H9 (cell line): ENCODE results near the gene AMBN. TPM values are rescaled to one million over a fixed set of nuclear protein-coding genes. Genes with fewer than 3 reads are reported as not detected.

Experiments
- DNase-seq: peaks from one replicate; pipeline ENCODE4 v3.0.0-alpha.2; 2017
- H2AFZ ChIP-seq: one replicate; pipeline ENCODE4 v1.6.1; 2013; ENCODE audit warnings: mild to moderate bottlenecking, low read length, control low read depth, moderate library complexity
- H2AK5ac ChIP-seq: 2 replicates; pipeline ENCODE4 v1.6.1; 2013; ENCODE audit warnings: low read length, control low read depth, mixed read lengths; ENCODE audit not compliant: insufficient read length
- H2BK120ac ChIP-seq: one replicate; pipeline ENCODE4 v1.6.1; 2013; ENCODE audit warnings: low read depth, mild to moderate bottlenecking, low read length, control low read depth, inconsistent platforms; ENCODE audit not compliant: poor library complexity, severe bottlenecking
- H2BK12ac ChIP-seq: 2 replicates; pipeline ENCODE4 v1.6.1; 2013; ENCODE audit warnings: low read length, control low read depth, mixed read lengths, low read depth; ENCODE audit not compliant: insufficient read length
- H2BK15ac ChIP-seq: 2 replicates; pipeline ENCODE4 v1.6.1; 2013; ENCODE audit warnings: low read depth, low read length, control low read depth
- H2BK20ac ChIP-seq: one replicate; pipeline ENCODE4 v1.6.1; 2013; ENCODE audit warnings: low read depth, mild to moderate bottlenecking, low read length, control low read depth, inconsistent platforms; ENCODE audit not compliant: poor library complexity, severe bottlenecking
- H2BK5ac ChIP-seq: 2 replicates; pipeline ENCODE4 v1.6.1; 2013; ENCODE audit warnings: low read length, control low read depth, mixed read lengths; ENCODE audit not compliant: insufficient read length
- H3K14ac ChIP-seq: 2 replicates; pipeline ENCODE4 v1.6.1; 2013; ENCODE audit warnings: low read length, control low read depth; ENCODE audit not compliant: insufficient read depth
- H3K18ac ChIP-seq: 2 replicates; pipeline ENCODE4 v1.6.1; 2013; ENCODE audit warnings: low read depth, mild to moderate bottlenecking, mixed read lengths, low read length, control low read depth; ENCODE audit not compliant: insufficient read length
- H3K23ac ChIP-seq: 2 replicates; pipeline ENCODE4 v1.6.1; 2013; ENCODE audit warnings: low read length, control low read depth, mixed read lengths, low read depth; ENCODE audit not compliant: insufficient read length
- H3K23me2 ChIP-seq: 2 replicates; pipeline ENCODE4 v1.6.1; 2013; ENCODE audit warnings: low read depth, mild to moderate bottlenecking, mixed read lengths, low read length, control low read depth; ENCODE audit not compliant: insufficient read length, poor library complexity, severe bottlenecking
- H3K27ac ChIP-seq: 2 replicates; pipeline ENCODE4 v1.5.1; 2013; ENCODE audit warnings: low read length, control low read depth, mixed read lengths, low read depth; ENCODE audit not compliant: insufficient read length
- H3K27me3 ChIP-seq: 2 replicates; pipeline ENCODE4 v1.6.1; 2013; ENCODE audit warnings: low read length, control low read depth, inconsistent platforms; ENCODE audit not compliant: insufficient read depth
- H3K4ac ChIP-seq: 2 replicates; pipeline ENCODE4 v1.6.1; 2013; ENCODE audit warnings: low read depth, mild to moderate bottlenecking, control low read depth, inconsistent platforms, low read length, moderate library complexity
- H3K4me1 ChIP-seq: 2 replicates; pipeline ENCODE4 v1.6.1; 2013; ENCODE audit warnings: low read length, control low read depth, inconsistent platforms; ENCODE audit not compliant: insufficient read depth
- H3K4me2 ChIP-seq: 2 replicates; pipeline ENCODE4 v1.6.1; 2013; ENCODE audit warnings: low read length, control low read depth, mixed read lengths; ENCODE audit not compliant: insufficient read length, insufficient read depth
- H3K56ac ChIP-seq: 2 replicates; pipeline ENCODE4 v1.6.1; 2013; ENCODE audit warnings: low read depth, mild to moderate bottlenecking, mixed read lengths, low read length, control low read depth; ENCODE audit not compliant: insufficient read length
- H3K79me1 ChIP-seq: 2 replicates; pipeline ENCODE4 v1.6.1; 2013; ENCODE audit warnings: low read depth, mild to moderate bottlenecking, moderate library complexity, low read length, control low read depth, inconsistent platforms; ENCODE audit not compliant: insufficient read depth, poor library complexity, severe bottlenecking
- H3K79me2 ChIP-seq: 2 replicates; pipeline ENCODE4 v1.6.1; 2013; ENCODE audit warnings: low read length, control low read depth, inconsistent platforms; ENCODE audit not compliant: insufficient read depth
- H3K9ac ChIP-seq: 2 replicates; pipeline ENCODE4 v1.6.1; 2013; ENCODE audit warnings: low read length, control low read depth, mixed read lengths; ENCODE audit not compliant: insufficient read length; ENCODE audit errors: extremely low read depth
- H3K9me3 ChIP-seq: one replicate; pipeline ENCODE4 v1.6.1; 2013; ENCODE audit warnings: low read depth, low read length, inconsistent platforms; ENCODE audit not compliant: control insufficient read depth
- H3T11ph ChIP-seq: one replicate; pipeline ENCODE4 v1.6.1; 2013; ENCODE audit warnings: mild to moderate bottlenecking, low read length, control low read depth, inconsistent platforms
- H4K20me1 ChIP-seq: one replicate; pipeline ENCODE4 v1.6.1; 2013; ENCODE audit not compliant: control insufficient read depth, insufficient read length, insufficient read depth
- H4K5ac ChIP-seq: 2 replicates; pipeline ENCODE4 v1.6.1; 2013; ENCODE audit warnings: low read depth, mild to moderate bottlenecking, mixed read lengths, low read length, control low read depth; ENCODE audit not compliant: insufficient read length
- H4K8ac ChIP-seq: replicated peaks from 2 replicates; pipeline ENCODE4 v1.6.1; 2013; ENCODE audit warnings: low read length, control low read depth, mixed read lengths, low read depth; ENCODE audit not compliant: insufficient read length
- H4K91ac ChIP-seq: 2 replicates; pipeline ENCODE4 v1.6.1; 2013; ENCODE audit warnings: low read depth, mild to moderate bottlenecking, moderate library complexity, mixed read lengths, low read length, control low read depth; ENCODE audit not compliant: insufficient read length
- H3K27ac Mint-ChIP-seq, 3 experiments: 2 replicates in 2 of 3; 3 replicates in 1 of 3; pipeline ENCODE4 v1.8.0; 2020 to 2021; ENCODE audit warnings: mixed read lengths in 3 of 3, mild to moderate bottlenecking in 1 of 3, moderate library complexity in 1 of 3
- H3K27me3 Mint-ChIP-seq: 2 replicates; pipeline ENCODE4 v1.8.0; 2021; ENCODE audit warnings: low read depth, mild to moderate bottlenecking, moderate library complexity, mixed read lengths
- H3K36me3 Mint-ChIP-seq, 3 experiments: 2 replicates in 2 of 3; 3 replicates in 1 of 3; pipeline ENCODE4 v1.8.0; 2020 to 2021; ENCODE audit warnings: low read depth in 3 of 3, mixed read lengths in 3 of 3; ENCODE audit not compliant: insufficient read depth in 1 of 3
- H3K4me1 Mint-ChIP-seq, 2 experiments: 2 replicates each; pipeline ENCODE4 v1.8.0; 2020; ENCODE audit warnings: mixed read lengths in 2 of 2
- H3K4me3 Mint-ChIP-seq, 2 experiments: 2 replicates in 1 of 2; 3 replicates in 1 of 2; pipeline ENCODE4 v1.8.0; 2020 to 2021; ENCODE audit warnings: mild to moderate bottlenecking in 2 of 2, mixed read lengths in 2 of 2, moderate library complexity in 1 of 2
- H3K9me3 Mint-ChIP-seq, 2 experiments: 2 replicates in 1 of 2; 3 replicates in 1 of 2; pipeline ENCODE4 v1.8.0; 2020; ENCODE audit warnings: mild to moderate bottlenecking in 2 of 2, mixed read lengths in 2 of 2, moderate library complexity in 1 of 2
- WGBS: extraction: QIAGEN DNeasy Blood & Tissue Kit; methylation state at CpG from one replicate; pipeline ENCODE4 v1.1.7; 2013; ENCODE audit warnings: missing lambda C conversion rate, low lambda C conversion rate, mixed read lengths; ENCODE audit not compliant: insufficient read length; ENCODE audit errors: extremely low coverage; 5-methylcytosine and 5-hydroxymethylcytosine counted together
- total RNA-seq: library from RNA; stranded (reverse); gene quantifications from 2 replicates; pipeline ENCODE4 v1.2.1, GENCODE V29; 2021
- TF ChIP-seq, protein P1 (sequence below): fragments of 200-600 bp; sonication (generic); conservative IDR thresholded peaks from 3 replicates; pipeline ENCODE4 v1.8.0; 2021; ENCODE audit warnings: antibody characterized with exemption, mild to moderate bottlenecking

AMBN gene
- total RNA-seq, 1 experiment from 2014 or later, result not detected

DNA sequence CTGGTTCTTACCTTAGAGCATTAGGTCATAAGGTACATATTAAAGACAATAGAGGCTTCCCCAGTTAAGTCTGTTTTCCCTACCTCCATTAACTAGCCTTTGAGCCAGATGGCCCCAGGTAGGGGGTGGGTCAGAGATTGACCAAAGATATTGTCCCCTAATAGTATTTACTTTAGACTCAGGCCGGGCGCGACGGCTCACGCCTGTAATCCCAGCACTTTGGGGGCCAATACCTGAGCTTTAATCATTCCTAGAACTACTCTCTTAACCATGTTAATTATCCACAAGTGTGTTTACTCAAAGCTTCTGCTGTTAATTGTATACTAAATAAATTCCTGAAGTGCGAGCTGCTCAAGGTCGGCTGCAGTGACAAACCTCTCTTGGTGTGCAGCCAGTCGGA, 28.0 kb upstream of the AMBN start:
- no peaks in the 10 kb centered on the region for H4K20me1 ChIP-seq
- Mint-ChIP-seq H3K4me1 (peaks cover 3 to 4% of the 10 kb centered on the region in 2 experiments), H3K4me3 (no peak overlapping the region), H3K9me3 (peaks cover 6 to 10% of the 10 kb centered on the region in 2 experiments), H3K36me3 (peaks cover 0 to 12% (median 0%) of the 10 kb centered on the region in 3 experiments; a peak in 2 of 7 replicates), H3K27ac (no peak overlapping the region), H3K27me3 (no peaks in the 10 kb centered on the region; the same call in 1 of the 2 replicates)
- H4K8ac ChIP-seq, result no peak overlapping the region
- H3K23ac ChIP-seq, result no peak overlapping the region
- H3K23me2 ChIP-seq, result no peaks in the 10 kb centered on the region
- H2BK5ac ChIP-seq, result no peak overlapping the region
- no peak overlapping the region for H2AK5ac ChIP-seq
- H3K9ac ChIP-seq, result no peak overlapping the region
- no peak overlapping the region for H4K91ac ChIP-seq
- no peak overlapping the region for H3K27ac ChIP-seq
- TF ChIP-seq, protein P1, sequence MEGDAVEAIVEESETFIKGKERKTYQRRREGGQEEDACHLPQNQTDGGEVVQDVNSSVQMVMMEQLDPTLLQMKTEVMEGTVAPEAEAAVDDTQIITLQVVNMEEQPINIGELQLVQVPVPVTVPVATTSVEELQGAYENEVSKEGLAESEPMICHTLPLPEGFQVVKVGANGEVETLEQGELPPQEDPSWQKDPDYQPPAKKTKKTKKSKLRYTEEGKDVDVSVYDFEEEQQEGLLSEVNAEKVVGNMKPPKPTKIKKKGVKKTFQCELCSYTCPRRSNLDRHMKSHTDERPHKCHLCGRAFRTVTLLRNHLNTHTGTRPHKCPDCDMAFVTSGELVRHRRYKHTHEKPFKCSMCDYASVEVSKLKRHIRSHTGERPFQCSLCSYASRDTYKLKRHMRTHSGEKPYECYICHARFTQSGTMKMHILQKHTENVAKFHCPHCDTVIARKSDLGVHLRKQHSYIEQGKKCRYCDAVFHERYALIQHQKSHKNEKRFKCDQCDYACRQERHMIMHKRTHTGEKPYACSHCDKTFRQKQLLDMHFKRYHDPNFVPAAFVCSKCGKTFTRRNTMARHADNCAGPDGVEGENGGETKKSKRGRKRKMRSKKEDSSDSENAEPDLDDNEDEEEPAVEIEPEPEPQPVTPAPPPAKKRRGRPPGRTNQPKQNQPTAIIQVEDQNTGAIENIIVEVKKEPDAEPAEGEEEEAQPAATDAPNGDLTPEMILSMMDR, result no peak
- no peaks in the 10 kb centered on the region for H3K79me1 ChIP-seq
- no peaks in the 10 kb centered on the region for H3K4me1 ChIP-seq
- no peaks in the 10 kb centered on the region for H3K9me3 ChIP-seq
- no peak overlapping the region for H4K5ac ChIP-seq
- H3K14ac ChIP-seq, result no peak overlapping the region
- WGBS, result no CpG with 5 or more reads among the region's 8 CpGs
- H3K79me2 ChIP-seq, result no peaks in the 10 kb centered on the region
- no peak overlapping the region for H2BK15ac ChIP-seq
- DNase-seq, result no peak
- H2BK12ac ChIP-seq, result no peak overlapping the region
- H3K27me3 ChIP-seq, result no peaks in the 10 kb centered on the region
- no peak overlapping the region for H3K4ac ChIP-seq
- no peak overlapping the region for H2AFZ ChIP-seq
- H3K56ac ChIP-seq, result no peak overlapping the region
- no peak overlapping the region for H3K4me2 ChIP-seq
- H3T11ph ChIP-seq, result no peak overlapping the region
- H2BK120ac ChIP-seq, result no peak overlapping the region
- H2BK20ac ChIP-seq, result no peak overlapping the region
- H3K18ac ChIP-seq, result no peak overlapping the region
